Measurements from ENCODE around the gene KLF1.

The KLF1 gene

GRCh38 chr19:12875086-12875485 is 11.9 kb downstream of the KLF1 start:
- no peak overlapping the region for H3K27ac ChIP-seq (ENCODE audit: low read depth, low read length)
- H3K4me1 ChIP-seq (ENCODE audit: insufficient read depth, low read length) = no peaks in the 10 kb centered on the region
- no peaks in the 10 kb centered on the region for H3K9me3 ChIP-seq (ENCODE audit: insufficient read depth, low read depth, low read length)
- H3K9ac ChIP-seq (ENCODE audit: low read depth, low read length) = no peak overlapping the region
- peaks cover 20% of the 10 kb centered on the region; the same call in 1 of the 2 replicates for H3K36me3 ChIP-seq (ENCODE audit: insufficient read depth, low read length)
- no peak overlapping the region for H3K4me3 ChIP-seq (ENCODE audit: low read length)
- H3K27me3 ChIP-seq (ENCODE audit: insufficient read depth, low read length) = no peaks in the 10 kb centered on the region
- 94% methylated on average over 6 of the region's 6 CpGs for WGBS

GRCh38 chr19:12873891-12874745 is 12.9 kb downstream of the KLF1 start:
- Histone ChIP-seq H3K4me3 (ENCODE audit: low read length) (no peak overlapping the region), H3K4me1 (ENCODE audit: insufficient read depth, low read length) (no peaks in the 10 kb centered on the region), H3K9me3 (ENCODE audit: insufficient read depth, low read depth, low read length) (no peaks in the 10 kb centered on the region), H3K9ac (ENCODE audit: low read depth, low read length) (no peak overlapping the region), H3K27me3 (ENCODE audit: insufficient read depth, low read length) (no peaks in the 10 kb centered on the region), H3K36me3 (ENCODE audit: insufficient read depth, low read length) (peaks cover 22% of the 10 kb centered on the region; the same call in 1 of the 2 replicates), H3K27ac (ENCODE audit: low read depth, low read length) (no peak overlapping the region)
- WGBS = 96% methylated on average over 86 of the region's 86 CpGs

GRCh38 chr19:12872941-12873890 is 13.8 kb downstream of the KLF1 start:
- no peaks in the 10 kb centered on the region for H3K27me3 ChIP-seq (ENCODE audit: insufficient read depth, low read length)
- H3K4me3 ChIP-seq (ENCODE audit: low read length) = no peak overlapping the region
- no peaks in the 10 kb centered on the region for H3K4me1 ChIP-seq (ENCODE audit: insufficient read depth, low read length)
- no peak overlapping the region for H3K9ac ChIP-seq (ENCODE audit: low read depth, low read length)
- WGBS = 96% methylated on average over 70 of the region's 70 CpGs
- H3K9me3 ChIP-seq (ENCODE audit: insufficient read depth, low read depth, low read length) = no peaks in the 10 kb centered on the region
- H3K27ac ChIP-seq (ENCODE audit: low read depth, low read length) = no peak overlapping the region
- H3K36me3 ChIP-seq (ENCODE audit: insufficient read depth, low read length) = peaks cover 21% of the 10 kb centered on the region; the same call in 1 of the 2 replicates

GRCh38 chr19:12872255-12872654 is 14.7 kb downstream of the KLF1 start:
- Histone ChIP-seq H3K4me1 (ENCODE audit: insufficient read depth, low read length) (peaks cover under 1% of the 10 kb centered on the region; the same call in 1 of the 2 replicates), H3K4me3 (ENCODE audit: low read length) (no peak overlapping the region), H3K36me3 (ENCODE audit: insufficient read depth, low read length) (peaks cover 15% of the 10 kb centered on the region; the same call in 1 of the 2 replicates), H3K9ac (ENCODE audit: low read depth, low read length) (no peak overlapping the region), H3K27me3 (ENCODE audit: insufficient read depth, low read length) (no peaks in the 10 kb centered on the region), H3K27ac (ENCODE audit: low read depth, low read length) (no peak overlapping the region), H3K9me3 (ENCODE audit: insufficient read depth, low read depth, low read length) (no peaks in the 10 kb centered on the region)
- 91% methylated on average over 5 of the region's 5 CpGs for WGBS

GRCh38 chr19:12871681-12872080 is 15.3 kb downstream of the KLF1 start:
- no peak overlapping the region for H3K4me3 ChIP-seq (ENCODE audit: low read length)
- 85% methylated on average over 3 of the region's 3 CpGs for WGBS
- no peaks in the 10 kb centered on the region for H3K9me3 ChIP-seq (ENCODE audit: insufficient read depth, low read depth, low read length)
- H3K36me3 ChIP-seq (ENCODE audit: insufficient read depth, low read length) = peaks cover 15% of the 10 kb centered on the region; the same call in 1 of the 2 replicates
- H3K9ac ChIP-seq (ENCODE audit: low read depth, low read length) = no peak overlapping the region
- H3K27ac ChIP-seq (ENCODE audit: low read depth, low read length) = no peak overlapping the region
- H3K4me1 ChIP-seq (ENCODE audit: insufficient read depth, low read length) = peaks cover 4% of the 10 kb centered on the region
- H3K27me3 ChIP-seq (ENCODE audit: insufficient read depth, low read length) = no peaks in the 10 kb centered on the region

- Histone ChIP-seq H3K27ac (ENCODE audit: low read depth, low read length) (no peak overlapping the region), H3K27me3 (ENCODE audit: insufficient read depth, low read length) (no peaks in the 10 kb centered on the region), H3K36me3 (ENCODE audit: insufficient read depth, low read length) (peaks cover 11% of the 10 kb centered on the region; the same call in 1 of the 2 replicates), H3K4me3 (ENCODE audit: low read length) (no peak overlapping the region), H3K4me1 (ENCODE audit: insufficient read depth, low read length) (peaks cover 7% of the 10 kb centered on the region), H3K9me3 (ENCODE audit: insufficient read depth, low read depth, low read length) (no peaks in the 10 kb centered on the region), H3K9ac (ENCODE audit: low read depth, low read length) (no peak overlapping the region)
- WGBS = 94% methylated on average over 10 of the region's 10 CpGs
Measured at GRCh38 chr19:12868540-12869112, 18.4 kb downstream of the KLF1 start.

- 10% methylated on average over 51 of the region's 51 CpGs for WGBS
- peak overlapping the region; percentile 65 for H3K4me3 ChIP-seq (ENCODE audit: low read length)
- peaks cover 7% of the 10 kb centered on the region for H3K4me1 ChIP-seq (ENCODE audit: insufficient read depth, low read length)
Measured at GRCh38 chr19:12867120-12868099, 19.6 kb downstream of the KLF1 start.

GRCh38 chr19:12866416-12867119 is 20.4 kb downstream of the KLF1 start:
- 89% methylated on average over 24 of the region's 29 CpGs for WGBS
- Histone ChIP-seq H3K27ac (ENCODE audit: low read depth, low read length) (no peak overlapping the region; the same call in 1 of the 2 replicates), H3K4me3 (ENCODE audit: low read length) (peak overlapping the region; percentile 65; the same call in 1 of the 2 replicates), H3K4me1 (ENCODE audit: insufficient read depth, low read length) (peaks cover 7% of the 10 kb centered on the region), H3K9me3 (ENCODE audit: insufficient read depth, low read depth, low read length) (no peaks in the 10 kb centered on the region), H3K27me3 (ENCODE audit: insufficient read depth, low read length) (no peaks in the 10 kb centered on the region), H3K36me3 (ENCODE audit: insufficient read depth, low read length) (peaks cover 6% of the 10 kb centered on the region; the same call in 1 of the 2 replicates), H3K9ac (ENCODE audit: low read depth, low read length) (no peak overlapping the region)

More at GRCh38 chr19:12867120-12868099, 19.6 kb downstream of the KLF1 start:
- no peaks in the 10 kb centered on the region for H3K9me3 ChIP-seq (ENCODE audit: insufficient read depth, low read depth, low read length)
- H3K36me3 ChIP-seq (ENCODE audit: insufficient read depth, low read length) = peaks cover 9% of the 10 kb centered on the region; the same call in 1 of the 2 replicates
- peak overlapping the region; percentile 52; the same call in 1 of the 2 replicates for H3K27ac ChIP-seq (ENCODE audit: low read depth, low read length)
- peak overlapping the region; percentile 56 for H3K9ac ChIP-seq (ENCODE audit: low read depth, low read length)
- no peaks in the 10 kb centered on the region for H3K27me3 ChIP-seq (ENCODE audit: insufficient read depth, low read length)

- 69% methylated on average over 19 of the region's 19 CpGs for WGBS
- H3K9ac ChIP-seq (ENCODE audit: low read depth, low read length) = no peak overlapping the region
- H3K27me3 ChIP-seq (ENCODE audit: insufficient read depth, low read length) = no peaks in the 10 kb centered on the region
- no peak overlapping the region for H3K4me3 ChIP-seq (ENCODE audit: low read length)
- no peak overlapping the region; the same call in 1 of the 2 replicates for H3K27ac ChIP-seq (ENCODE audit: low read depth, low read length)
- peaks cover 7% of the 10 kb centered on the region for H3K4me1 ChIP-seq (ENCODE audit: insufficient read depth, low read length)
- no peaks in the 10 kb centered on the region for H3K9me3 ChIP-seq (ENCODE audit: insufficient read depth, low read depth, low read length)
- H3K36me3 ChIP-seq (ENCODE audit: insufficient read depth, low read length) = peaks cover 5% of the 10 kb centered on the region; the same call in 1 of the 2 replicates
Measured at GRCh38 chr19:12865746-12866415, 21.1 kb downstream of the KLF1 start.

All from HUES64 (cell line).